Fibroblast of the aortic adventitia (primary cell): ENCODE data around the gene PTPRR. TPM values are rescaled to one million over a fixed set of nuclear protein-coding genes. Genes with fewer than 3 reads are reported as not detected.

Experiments used
- DNase-seq: peaks from one replicate; pipeline ENCODE4 v3.0.0-alpha.2; 2010; ENCODE audit warnings: low read depth
- H3K4me3 ChIP-seq: 2 replicates; pipeline ENCODE4 v1.5.1; 2011; ENCODE audit warnings: low read depth, mild to moderate bottlenecking, control low read depth, low read length, moderate library complexity
- total RNA-seq: library from RNA; depleted of rRNA; stranded (reverse); fragments of >200 nt; gene quantifications from 2 replicates; pipeline ENCODE4 v1.2.3, GENCODE V29; 2012; ENCODE audit warnings: low replicate concordance
- TF ChIP-seq, protein P1 (sequence below): IDR thresholded peaks from 2 replicates; pipeline ENCODE4 v1.5.1; 2011; ENCODE audit warnings: mild to moderate bottlenecking, low read length, control low read depth, inconsistent platforms; ENCODE audit not compliant: insufficient read depth

PTPRR gene
- total RNA-seq, 1 donor: 1.4 TPM

DNA sequence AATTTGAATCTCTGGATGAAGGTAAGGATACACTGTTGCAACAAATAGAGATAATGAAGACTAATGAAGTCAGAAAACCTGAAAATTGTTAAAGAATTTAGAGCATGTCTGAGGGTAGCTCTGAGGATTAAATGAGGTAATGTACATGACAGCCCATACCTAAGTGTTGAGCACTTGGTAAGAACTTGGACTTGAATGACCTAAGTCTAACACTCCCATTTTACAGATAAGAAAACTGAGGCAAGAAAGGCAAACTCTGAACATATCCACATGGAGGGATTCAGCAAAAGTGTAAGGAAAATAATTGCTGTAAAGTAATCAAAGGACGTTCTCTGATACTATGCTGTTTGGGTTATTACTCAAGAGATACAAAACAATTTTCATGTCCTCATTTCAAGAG, 312.4 kb downstream of the PTPRR start:
- DNase-seq: no peak
- TF ChIP-seq, protein P1, sequence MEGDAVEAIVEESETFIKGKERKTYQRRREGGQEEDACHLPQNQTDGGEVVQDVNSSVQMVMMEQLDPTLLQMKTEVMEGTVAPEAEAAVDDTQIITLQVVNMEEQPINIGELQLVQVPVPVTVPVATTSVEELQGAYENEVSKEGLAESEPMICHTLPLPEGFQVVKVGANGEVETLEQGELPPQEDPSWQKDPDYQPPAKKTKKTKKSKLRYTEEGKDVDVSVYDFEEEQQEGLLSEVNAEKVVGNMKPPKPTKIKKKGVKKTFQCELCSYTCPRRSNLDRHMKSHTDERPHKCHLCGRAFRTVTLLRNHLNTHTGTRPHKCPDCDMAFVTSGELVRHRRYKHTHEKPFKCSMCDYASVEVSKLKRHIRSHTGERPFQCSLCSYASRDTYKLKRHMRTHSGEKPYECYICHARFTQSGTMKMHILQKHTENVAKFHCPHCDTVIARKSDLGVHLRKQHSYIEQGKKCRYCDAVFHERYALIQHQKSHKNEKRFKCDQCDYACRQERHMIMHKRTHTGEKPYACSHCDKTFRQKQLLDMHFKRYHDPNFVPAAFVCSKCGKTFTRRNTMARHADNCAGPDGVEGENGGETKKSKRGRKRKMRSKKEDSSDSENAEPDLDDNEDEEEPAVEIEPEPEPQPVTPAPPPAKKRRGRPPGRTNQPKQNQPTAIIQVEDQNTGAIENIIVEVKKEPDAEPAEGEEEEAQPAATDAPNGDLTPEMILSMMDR: no peak
- H3K4me3 ChIP-seq: no peak overlapping the region

DNA sequence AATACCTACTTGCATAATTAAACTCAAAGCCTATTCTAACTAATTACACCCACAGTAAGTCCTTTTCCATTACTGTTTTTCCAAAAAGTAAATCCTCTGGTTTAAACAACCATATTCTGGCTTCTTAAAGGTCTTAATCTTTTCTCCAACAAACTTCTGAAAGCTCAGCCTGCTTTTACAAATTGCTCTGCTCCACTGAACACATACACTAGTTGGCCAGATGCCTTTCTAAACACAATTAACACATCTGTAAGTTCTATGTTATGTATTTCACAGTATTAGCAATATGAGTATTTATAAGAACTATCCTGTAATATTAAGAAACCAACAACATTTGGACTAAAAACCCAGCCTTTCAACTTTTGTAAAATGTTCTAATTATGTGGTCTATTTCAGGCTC, 313.4 kb downstream of the PTPRR start:
- TF ChIP-seq, protein P1: no peak
- no peak for DNase-seq
- no peak overlapping the region for H3K4me3 ChIP-seq

- no peak overlapping the region for H3K4me3 ChIP-seq
- DNase-seq: peak; percentile 32
- TF ChIP-seq, protein P1: no peak
These were observed 314.6 kb downstream of the PTPRR start for GRCh38 chr12:70605976-70606375.

- TF ChIP-seq, protein P1: no peak
- no peak overlapping the region for H3K4me3 ChIP-seq
- DNase-seq: no peak
These were observed 315.9 kb downstream of the PTPRR start for GRCh38 chr12:70604662-70605061.

DNA sequence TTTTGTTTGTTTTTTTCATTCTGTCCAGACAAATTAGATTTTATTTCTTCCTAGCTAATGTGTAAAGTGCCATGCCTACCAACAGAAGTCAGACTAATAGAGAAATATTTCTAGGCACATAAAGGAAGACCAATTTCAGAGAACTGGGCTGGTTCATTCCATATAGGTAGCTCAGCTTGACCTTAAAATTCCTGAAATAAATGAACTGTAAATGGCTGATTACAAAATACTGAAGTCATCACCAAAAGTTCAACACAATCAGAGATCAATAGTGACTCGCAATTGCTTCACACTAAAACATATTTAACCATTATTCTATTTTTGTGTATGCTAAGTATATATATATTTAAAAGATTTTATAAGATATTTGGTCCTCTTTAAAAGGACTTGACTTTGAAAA, 317.5 kb downstream of the PTPRR start:
- H3K4me3 ChIP-seq: no peak overlapping the region
- DNase-seq: peak; percentile 46
- TF ChIP-seq, protein P1: no peak

- peak; percentile 77 for DNase-seq
- TF ChIP-seq, protein P1: no peak
- H3K4me3 ChIP-seq: no peak overlapping the region
These were observed 321.9 kb downstream of the PTPRR start for GRCh38 chr12:70598467-70599193.

- TF ChIP-seq, protein P1: no peak
- no peak for DNase-seq
- no peak overlapping the region for H3K4me3 ChIP-seq
These were observed 327.9 kb downstream of the PTPRR start for GRCh38 chr12:70592664-70593063.
